ENCODE data around the gene MYL11.

DNA sequence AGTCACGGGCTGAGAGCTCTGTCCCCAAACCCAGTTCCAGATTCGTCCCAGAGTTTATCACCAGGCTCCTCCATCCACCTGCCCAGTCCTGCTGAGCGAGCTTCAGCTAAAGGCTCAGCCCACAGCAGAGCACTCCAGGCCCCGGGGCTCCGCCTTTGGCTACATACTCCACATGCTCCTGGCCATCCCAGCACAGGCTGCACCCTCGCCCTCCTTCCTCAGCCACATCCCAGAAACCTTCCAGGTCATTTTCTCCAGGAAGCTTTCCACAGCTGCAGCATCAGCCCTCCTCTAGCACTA lies 14.8 kb upstream of the MYL11 start:
- TF ChIP-seq CTCF (IDR thresholded peaks at IDR 0.05) (no peak), POLR2A (IDR thresholded peaks at IDR 0.05) (no peak), POLR2AphosphoS5 (IDR thresholded peaks at IDR 0.05) (no peak)

All from prostate gland (tissue), 2 donors.